Coronary artery (tissue), 2 donors: ENCODE results near the gene TWNK.

ENCODE experiments used
- DNase-seq: peaks from one replicate; pipeline ENCODE4 v3.0.0-alpha.2; 2017; ENCODE audit warnings: low spot score
- H3K27ac ChIP-seq, 2 donors: fragments of 200-600 bp; sonication (generic); one replicate each; pipeline ENCODE4 v1.5.1; 2016 to 2019
- H3K4me3 ChIP-seq: fragments of 200-600 bp; sonication (generic); 2 replicates; pipeline ENCODE4 v1.5.1; 2016; ENCODE audit warnings: mild to moderate bottlenecking, moderate library complexity
- TF ChIP-seq, protein P1 (sequence below): fragments of 200-600 bp; sonication (generic); IDR thresholded peaks from one replicate; pipeline ENCODE4 v1.5.1; 2019; ENCODE audit warnings: antibody characterized with exemption

TWNK gene

DNA sequence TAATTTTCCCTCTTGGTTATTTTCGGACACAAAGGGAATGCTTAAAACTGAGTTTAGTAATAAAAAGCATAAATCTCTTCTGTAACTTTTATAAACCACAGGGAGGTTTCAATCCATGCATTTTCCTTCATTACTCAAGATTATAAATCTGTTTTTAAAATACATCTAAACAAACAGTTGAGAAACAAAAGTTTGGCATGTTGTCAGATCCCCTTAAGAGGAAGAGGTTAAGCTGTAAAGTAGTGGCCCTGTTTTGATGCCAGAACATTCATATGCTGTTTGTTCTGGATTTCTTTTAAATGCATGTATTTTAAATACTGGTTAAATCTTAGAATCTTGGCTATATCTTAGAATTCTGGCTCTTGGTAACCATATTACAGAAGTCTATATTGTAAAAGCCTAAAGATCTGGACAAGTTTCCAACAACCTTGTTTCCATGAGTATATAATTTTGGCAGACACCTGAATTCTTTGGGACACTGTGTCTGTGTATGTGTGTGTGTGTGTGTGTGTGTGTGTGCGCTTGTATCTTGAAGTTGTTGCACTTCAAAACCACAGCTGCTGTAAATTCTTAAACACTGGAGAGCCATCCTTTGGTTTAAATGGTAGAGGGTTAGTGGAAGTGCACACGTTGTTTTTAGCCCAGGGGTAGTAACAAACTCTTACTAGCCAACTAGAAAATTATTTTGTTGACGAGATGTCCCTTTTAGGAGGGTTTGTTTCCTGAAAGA is 24.8 kb upstream of the TWNK start:
- TF ChIP-seq, protein P1, sequence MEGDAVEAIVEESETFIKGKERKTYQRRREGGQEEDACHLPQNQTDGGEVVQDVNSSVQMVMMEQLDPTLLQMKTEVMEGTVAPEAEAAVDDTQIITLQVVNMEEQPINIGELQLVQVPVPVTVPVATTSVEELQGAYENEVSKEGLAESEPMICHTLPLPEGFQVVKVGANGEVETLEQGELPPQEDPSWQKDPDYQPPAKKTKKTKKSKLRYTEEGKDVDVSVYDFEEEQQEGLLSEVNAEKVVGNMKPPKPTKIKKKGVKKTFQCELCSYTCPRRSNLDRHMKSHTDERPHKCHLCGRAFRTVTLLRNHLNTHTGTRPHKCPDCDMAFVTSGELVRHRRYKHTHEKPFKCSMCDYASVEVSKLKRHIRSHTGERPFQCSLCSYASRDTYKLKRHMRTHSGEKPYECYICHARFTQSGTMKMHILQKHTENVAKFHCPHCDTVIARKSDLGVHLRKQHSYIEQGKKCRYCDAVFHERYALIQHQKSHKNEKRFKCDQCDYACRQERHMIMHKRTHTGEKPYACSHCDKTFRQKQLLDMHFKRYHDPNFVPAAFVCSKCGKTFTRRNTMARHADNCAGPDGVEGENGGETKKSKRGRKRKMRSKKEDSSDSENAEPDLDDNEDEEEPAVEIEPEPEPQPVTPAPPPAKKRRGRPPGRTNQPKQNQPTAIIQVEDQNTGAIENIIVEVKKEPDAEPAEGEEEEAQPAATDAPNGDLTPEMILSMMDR, result no peak
- Histone ChIP-seq H3K27ac (no peak overlapping the region), H3K4me3 (no peak overlapping the region)
- DNase-seq, result no peak

DNA sequence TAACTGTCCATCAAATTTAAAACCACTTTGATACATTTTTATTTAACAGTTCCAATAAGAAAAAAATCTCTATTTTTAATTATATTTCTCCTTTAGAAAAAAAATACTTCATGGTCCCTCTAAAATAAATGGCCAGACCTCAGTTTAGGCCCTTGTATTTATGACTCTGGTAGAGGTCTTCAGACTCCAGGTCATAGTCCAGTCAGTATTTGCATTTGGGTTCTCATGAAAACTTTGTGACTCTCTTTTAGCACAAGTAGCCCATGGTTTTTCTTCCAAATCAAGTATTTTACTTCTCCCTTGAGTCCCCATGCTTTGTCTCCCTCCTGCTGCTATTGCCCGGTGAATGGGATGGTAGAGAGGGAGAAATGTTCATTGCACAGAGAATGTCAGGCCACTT is 23.5 kb upstream of the TWNK start:
- no peak for DNase-seq
- Histone ChIP-seq H3K27ac (no peak overlapping the region), H3K4me3 (no peak overlapping the region)
- TF ChIP-seq, protein P1, result no peak

DNA sequence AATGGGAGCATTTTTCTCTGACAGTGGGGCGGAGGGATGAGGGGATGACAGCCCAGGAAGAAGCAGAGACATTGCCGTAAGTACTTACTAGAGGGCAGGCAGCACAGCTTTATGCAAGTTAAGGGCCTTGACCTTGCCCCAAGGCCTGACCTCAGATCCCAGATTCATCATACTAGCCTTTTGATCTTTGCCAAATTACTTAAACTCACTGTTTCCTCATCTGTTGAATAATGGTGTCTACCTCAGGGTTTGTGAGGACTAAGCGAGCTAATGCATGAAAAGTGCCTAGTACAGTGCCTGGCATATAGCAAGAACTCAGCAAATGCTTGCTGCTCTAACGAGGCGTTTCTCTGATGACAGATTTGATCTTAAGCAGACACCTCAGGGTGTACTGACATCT is 21.5 kb upstream of the TWNK start:
- TF ChIP-seq, protein P1, result no peak
- Histone ChIP-seq H3K27ac (no peak overlapping the region), H3K4me3 (no peak overlapping the region)
- DNase-seq, result no peak

DNA sequence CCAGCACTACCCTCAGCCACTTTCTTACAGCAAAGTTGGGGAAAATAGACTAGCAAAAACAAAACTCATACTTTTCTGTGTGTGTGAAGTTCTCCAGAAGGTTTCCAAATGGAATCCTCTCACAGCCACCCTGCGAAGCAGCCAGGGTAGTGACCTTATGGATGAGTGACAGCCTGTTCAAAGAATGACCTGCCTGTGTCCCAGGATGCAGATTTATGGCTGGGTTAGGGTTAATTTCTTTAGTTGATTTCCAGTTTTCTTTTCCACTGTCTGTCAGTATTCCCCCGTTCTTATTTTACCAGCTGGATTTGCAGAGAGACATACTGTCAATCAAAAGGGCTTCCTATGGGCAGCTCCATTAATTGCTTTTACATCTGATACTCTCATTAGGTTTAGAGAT is 20.5 kb upstream of the TWNK start:
- no peak overlapping the region for H3K27ac ChIP-seq
- DNase-seq, result no peak
- TF ChIP-seq, protein P1, result no peak
- H3K4me3 ChIP-seq, result no peak overlapping the region

DNA sequence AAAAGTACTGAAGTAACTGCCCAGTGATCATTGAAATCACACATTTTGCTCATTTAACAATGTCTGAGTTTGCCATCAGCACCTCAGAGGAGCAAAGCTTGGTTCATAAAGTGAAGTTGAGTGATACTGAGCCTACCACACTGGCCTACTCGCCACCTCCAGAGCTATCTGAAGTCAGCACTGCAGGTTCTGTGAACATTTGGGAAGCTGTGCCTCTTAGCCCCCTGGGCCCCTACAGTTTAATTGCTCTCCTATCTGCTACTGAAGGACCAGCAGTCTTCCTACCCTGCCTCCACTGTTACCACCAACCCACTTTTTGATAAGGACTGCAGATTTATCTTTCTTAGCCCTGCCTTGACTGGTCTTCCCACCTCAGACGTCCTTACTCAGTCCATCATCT is 20.0 kb upstream of the TWNK start:
- H3K27ac ChIP-seq, result no peak overlapping the region
- no peak overlapping the region for H3K4me3 ChIP-seq
- no peak for DNase-seq
- TF ChIP-seq, protein P1, result no peak

DNA sequence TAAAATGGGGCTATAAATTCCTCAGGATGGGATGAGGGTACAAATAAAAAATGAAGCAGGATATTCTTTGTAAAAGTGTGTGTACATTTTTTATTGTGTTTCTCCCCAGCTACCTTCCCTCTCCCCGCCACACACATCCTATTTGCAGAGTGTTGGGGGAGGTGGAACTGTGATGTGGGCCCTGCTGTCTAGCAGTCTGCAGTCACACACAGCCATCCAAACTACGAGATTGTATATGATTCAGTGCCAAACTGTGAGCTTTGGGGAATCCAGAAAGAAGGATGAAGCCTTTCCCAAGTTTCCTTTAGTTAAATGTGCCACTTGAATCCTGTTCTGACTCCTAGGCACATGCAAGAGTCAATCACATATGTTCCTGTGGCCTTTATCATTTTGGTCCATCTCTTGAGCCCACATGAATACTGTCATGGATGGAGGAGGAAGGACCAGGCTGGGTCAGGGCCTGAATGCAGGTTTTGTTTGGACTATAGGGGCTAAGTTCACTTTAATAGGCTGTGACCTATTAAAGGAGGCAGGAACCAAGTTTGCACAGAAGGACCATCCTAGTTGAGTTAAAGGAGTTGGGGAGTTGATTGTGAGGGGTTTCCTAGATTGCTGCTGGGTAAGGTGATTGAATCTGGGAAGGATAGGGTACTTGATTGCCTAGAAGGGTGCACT is 19.1 kb upstream of the TWNK start:
- Histone ChIP-seq H3K4me3 (no peak overlapping the region), H3K27ac (no peak overlapping the region)
- DNase-seq, result no peak
- TF ChIP-seq, protein P1, result no peak

DNA sequence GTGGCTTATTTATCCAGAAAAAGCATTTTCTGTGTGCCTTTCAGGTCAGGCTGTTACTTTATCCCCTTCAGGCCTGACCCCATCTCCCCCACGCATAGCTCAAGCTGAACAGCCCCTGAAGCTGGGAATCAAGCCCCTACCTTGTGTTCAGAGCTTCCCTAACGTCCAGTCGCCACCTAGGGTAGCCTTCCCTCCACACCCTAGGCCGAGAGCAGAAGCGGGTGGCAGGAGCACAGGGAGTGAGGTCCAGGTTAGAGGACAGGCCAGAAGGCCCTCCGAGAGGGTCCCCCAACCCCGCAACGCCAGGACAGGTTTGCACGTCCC is 18.5 kb upstream of the TWNK start:
- Histone ChIP-seq H3K27ac (no peak overlapping the region), H3K4me3 (peak overlapping the region; percentile 83)
- no peak for DNase-seq
- TF ChIP-seq, protein P1, result no peak
